Left ventricle myocardium inferior (tissue), 1 donor: ENCODE measurements around the gene TRIM46. TPM values are rescaled to one million over a fixed set of nuclear protein-coding genes. Genes with fewer than 3 reads are reported as not detected.
A peak's percentile ranks its signal among the peaks of the same experiment; 100 is the strongest.

Source experiments
- DNase-seq: peaks from one replicate; pipeline ENCODE4 v3.0.0-alpha.2; 2020
- H3K27ac ChIP-seq: fragments of 200-600 bp; replicated peaks from 2 replicates; pipeline ENCODE4 v1.8.0; 2021
- H3K27me3 ChIP-seq: fragments of 200-600 bp; 2 replicates; pipeline ENCODE4 v1.8.0; 2021; ENCODE audit warnings: low read depth
- H3K36me3 ChIP-seq: fragments of 200-600 bp; 2 replicates; pipeline ENCODE4 v1.8.0; 2021
- H3K4me1 ChIP-seq: fragments of 200-600 bp; 2 replicates; pipeline ENCODE4 v1.8.0; 2021
- H3K4me3 ChIP-seq: fragments of 200-600 bp; 2 replicates; pipeline ENCODE4 v1.8.0; 2021; ENCODE audit warnings: mild to moderate bottlenecking, moderate library complexity
- H3K9me3 ChIP-seq: fragments of 200-600 bp; replicated peaks from 2 replicates; pipeline ENCODE4 v1.8.0; 2021
- CTCF ChIP-seq: fragments of 200-600 bp; IDR thresholded peaks from 2 replicates; pipeline ENCODE4 v1.8.0; 2021; ENCODE audit warnings: antibody characterized with exemption, mild to moderate bottlenecking, borderline replicate concordance
- intact Hi-C: fragments of 100-400 bp; cut with micrococcal nuclease; formaldehyde crosslinking; loops from one replicate; pipeline ENCODE4 v1.11.0; 2022
- total RNA-seq: library from RNA; stranded (reverse); fragmentation: NEBNext Ultra II Directional; extraction: Animal tissue kit (Norgen Biotek cat#: 25700); gene quantifications from one replicate; pipeline ENCODE4 v1.2.1, GENCODE V29; 2021
- donor health status: DM: no; HTN: yes; CAD: no; lungs with severe emphysema.

Gene TRIM46
- total RNA-seq, 1 donor from 2014 or later = 0.11 TPM

GRCh38 chr1:155183775-155184221 is 10.1 kb downstream of the TRIM46 start:
- intact Hi-C loops = no loop called here
- TF ChIP-seq CTCF = no peak
- Histone ChIP-seq H3K4me1 (peaks cover 15% of the 10 kb centered on the region), H3K27me3 (no peaks in the 10 kb centered on the region), H3K27ac (no peak overlapping the region), H3K9me3 (no peaks in the 10 kb centered on the region), H3K36me3 (no peaks in the 10 kb centered on the region), H3K4me3 (no peak overlapping the region)
- DNase-seq = peak; percentile 12

GRCh38 chr1:155184351-155184811 is 10.7 kb downstream of the TRIM46 start:
- no peak for TF ChIP-seq CTCF
- intact Hi-C loops = no loop called here
- Histone ChIP-seq H3K4me1 (peaks cover 15% of the 10 kb centered on the region), H3K9me3 (no peaks in the 10 kb centered on the region), H3K27me3 (no peaks in the 10 kb centered on the region), H3K27ac (peak overlapping the region; percentile 78), H3K36me3 (no peaks in the 10 kb centered on the region), H3K4me3 (no peak overlapping the region)
- DNase-seq = no peak

GRCh38 chr1:155184835-155185782 is 11.5 kb downstream of the TRIM46 start:
- H3K27ac ChIP-seq = peak overlapping the region; percentile 78
- H3K27me3 ChIP-seq = no peaks in the 10 kb centered on the region
- intact Hi-C loops = no loop called here

GRCh38 chr1:155185783-155186066 is 12.1 kb downstream of the TRIM46 start:
- H3K9me3 ChIP-seq = no peaks in the 10 kb centered on the region
- H3K4me1 ChIP-seq = peaks cover 15% of the 10 kb centered on the region
- TF ChIP-seq CTCF = no peak
- intact Hi-C loops = no loop called here
- no peak for DNase-seq
- no peaks in the 10 kb centered on the region for H3K36me3 ChIP-seq
- no peaks in the 10 kb centered on the region for H3K27me3 ChIP-seq
- H3K4me3 ChIP-seq = no peak overlapping the region
- peak overlapping the region; percentile 78 for H3K27ac ChIP-seq

More at GRCh38 chr1:155184835-155185782, 11.5 kb downstream of the TRIM46 start:
- Histone ChIP-seq H3K4me3 (no peak overlapping the region), H3K9me3 (no peaks in the 10 kb centered on the region), H3K36me3 (no peaks in the 10 kb centered on the region), H3K4me1 (peaks cover 15% of the 10 kb centered on the region)
- no peak for TF ChIP-seq CTCF
- peak; percentile 47 for DNase-seq

- intact Hi-C loops = no loop called here
- TF ChIP-seq CTCF = no peak
- peak; percentile 9 for DNase-seq
- no peaks in the 10 kb centered on the region for H3K9me3 ChIP-seq
- H3K36me3 ChIP-seq = no peaks in the 10 kb centered on the region
- no peak overlapping the region for H3K27ac ChIP-seq
- H3K27me3 ChIP-seq = no peaks in the 10 kb centered on the region
- H3K4me3 ChIP-seq = no peak overlapping the region
- peaks cover 15% of the 10 kb centered on the region for H3K4me1 ChIP-seq
These were observed 12.6 kb downstream of the TRIM46 start for GRCh38 chr1:155186067-155186793.
